ENCODE results near the gene NFYC. TPM values are rescaled to one million over a fixed set of nuclear protein-coding genes. Genes with fewer than 3 reads are reported as not detected.

Gene NFYC
- total RNA-seq, 1 experiment from 2014 or later: 46.5 TPM

- TF ChIP-seq ZNF532 (CRISPR knock-in tag; IDR thresholded peaks at IDR 0.05; ENCODE audit: borderline replicate concordance): no peak
- no peak for TF ChIP-seq ZMAT4 (CRISPR knock-in tag; IDR thresholded peaks at IDR 0.05)
- TF ChIP-seq MLX (CRISPR knock-in tag; IDR thresholded peaks at IDR 0.05): no peak
- TF ChIP-seq MXD4 (CRISPR knock-in tag; IDR thresholded peaks at IDR 0.05; ENCODE audit: borderline replicate concordance): no peak
- no peak for TF ChIP-seq ZNF425 (CRISPR knock-in tag; conservative IDR thresholded peaks at IDR 0.05)
- TF ChIP-seq GRHL2 (CRISPR knock-in tag; IDR thresholded peaks at IDR 0.05; ENCODE audit: insufficient replicate concordance, severe bottlenecking): no peak
- TF ChIP-seq IRF1 (CRISPR knock-in tag; IDR thresholded peaks at IDR 0.05): no peak
- no peak for TF ChIP-seq PRRX2 (CRISPR knock-in tag; IDR thresholded peaks at IDR 0.05)
- no peak for TF ChIP-seq EMX1 (CRISPR knock-in tag; IDR thresholded peaks at IDR 0.05)
- TF ChIP-seq ETV6 (CRISPR knock-in tag; IDR thresholded peaks at IDR 0.05): no peak
- TF ChIP-seq OVOL2 (CRISPR knock-in tag; IDR thresholded peaks at IDR 0.05; ENCODE audit: borderline replicate concordance): no peak
- CTCF ChIA-PET: interaction anchor here (0.8 kb wide), 1 partner anchor 72 kb away, joined by 3 read pairs; no protein-coding TSS in a partner anchor
- POLR2A ChIA-PET: no interaction called here
Measured at GRCh38 chr1:40777224-40777970, 85.9 kb downstream of the NFYC start.

GRCh38 chr1:40780678-40781607, 89.4 kb downstream of the NFYC start:
- CTCF ChIA-PET: interaction anchor here (1.1 to 3.7 kb wide), 4 partner anchors 11 to 172 kb away, joined by 3 to 18 read pairs (median 10); partner anchors contain the start of gene CITED4
- DNase-seq (ENCODE audit: low spot score) (no peak), ATAC-seq (no peak)
- Mint-ChIP-seq H3K27ac (no peak overlapping the region), H3K4me3 (peak overlapping the region; percentile 38; the same call in 1 of the 2 replicates), H3K9me3 (peaks cover 16% of the 10 kb centered on the region), H3K4me1 (peaks cover 27% of the 10 kb centered on the region), H3K27me3 (ENCODE audit: low read depth) (peaks cover 49% of the 10 kb centered on the region), H3K36me3 (peaks cover 20% of the 10 kb centered on the region)
- TF ChIP-seq ETV6 (CRISPR knock-in tag; IDR thresholded peaks at IDR 0.05): no peak
- no peak for TF ChIP-seq ZMAT4 (CRISPR knock-in tag; IDR thresholded peaks at IDR 0.05)
- TF ChIP-seq TP53 (CRISPR knock-in tag; IDR thresholded peaks at IDR 0.05): no peak
- TF ChIP-seq MAX (CRISPR knock-in tag; IDR thresholded peaks at IDR 0.05): no peak
- no peak for TF ChIP-seq TEAD1 (CRISPR knock-in tag; IDR thresholded peaks at IDR 0.05)
- TF ChIP-seq CREM (CRISPR knock-in tag; IDR thresholded peaks at IDR 0.05): no peak
- TF ChIP-seq ATF6 (CRISPR knock-in tag; IDR thresholded peaks at IDR 0.05): no peak
- POLR2A ChIA-PET: no interaction called here

More at GRCh38 chr1:40777224-40777970, 85.9 kb downstream of the NFYC start:
- Mint-ChIP-seq H3K9me3 (peaks cover 17% of the 10 kb centered on the region), H3K4me3 (no peak overlapping the region), H3K27ac (no peak overlapping the region), H3K27me3 (ENCODE audit: low read depth) (peaks cover 23% of the 10 kb centered on the region), H3K4me1 (peaks cover 37% of the 10 kb centered on the region), H3K36me3 (peaks cover 21% of the 10 kb centered on the region)
- DNase-seq (ENCODE audit: low spot score) (no peak), ATAC-seq (no peak)
